HCT116 (cell line): Measurements from ENCODE around the gene GPR107. TPM values are rescaled to one million over a fixed set of nuclear protein-coding genes. Genes with fewer than 3 reads are reported as not detected.

Experiments
- ATAC-seq: fragments of 200-7000 bp; cut with Tn5 transposase; 2 replicates; pipeline ENCODE4 v1.9.1; 2020; ENCODE audit warnings: mild to moderate bottlenecking, moderate library complexity
- BruUV-seq: library from RNA; stranded (reverse); fragments of 400-500 nt; replicated peaks from 2 replicates; lab custom pipeline; 2021; lab: Mats Ljungman, UMichigan
- CTCF ChIA-PET: fragments of 300-600 bp; sonication (Branson Sonifier 250); formaldehyde crosslinking; loops from one replicate; lab custom pipeline; 2021; ENCODE audit warnings: antibody characterized with exemption; lab: Charles Lee
- POLR2A ChIA-PET: fragments of 300-600, 350-600 bp; sonication (Branson Sonifier 250); formaldehyde crosslinking; loops from one replicate; lab custom pipeline; 2021; ENCODE audit warnings: antibody characterized with exemption; lab: Charles Lee
- RAD21 ChIA-PET, 2 experiments: fragments of 300-600 bp; sonication (Branson Sonifier 250); formaldehyde crosslinking; loops; one replicate each; lab custom pipeline; 2023; ENCODE audit warnings: low total read pairs in 2 of 2; ENCODE audit not compliant: uncharacterized antibody in 2 of 2, unreplicated experiment in 2 of 2, low non-redundant PET in 1 of 2; lab: Charles Lee
- DNase-seq: peaks from one replicate; pipeline ENCODE4 v3.0.0-alpha.2; 2010; ENCODE audit warnings: low read depth, low spot score
- H2AFZ ChIP-seq: fragments of 200-600 bp; shearing (Covaris generic), sonication (generic); 2 replicates; pipeline ENCODE4 v1.6.1; 2017; ENCODE audit warnings: low read depth, mixed run types, mixed read lengths, antibody characterized with exemption, low read length; ENCODE audit not compliant: poor library complexity, severe bottlenecking
- H3K27ac ChIP-seq: 2 replicates; pipeline ENCODE4 v1.5.1; 2012; ENCODE audit warnings: low read depth, low read length
- H3K27me3 ChIP-seq: fragments of 200-600 bp; sonication (generic); 2 replicates; pipeline ENCODE4 v1.6.1; 2016; ENCODE audit warnings: mixed run types, low read length, mixed read lengths; ENCODE audit not compliant: insufficient read depth
- H3K36me3 ChIP-seq, 2 experiments: fragments of 200-500 bp in 1 of 2; fragments of 200-600 bp in 1 of 2; sonication (Bioruptor generic) in 1 of 2; sonication (generic) in 1 of 2; 2 replicates each; pipeline versions ENCODE4 v1.5.1 to v1.6.1; 2014 to 2016; ENCODE audit warnings: low read length in 2 of 2, inconsistent platforms in 1 of 2, mixed read lengths in 1 of 2, mixed run types in 1 of 2; ENCODE audit not compliant: insufficient read depth in 2 of 2, control insufficient read depth in 1 of 2
- H3K4me1 ChIP-seq, 2 experiments: fragments of 200-600 bp in 1 of 2; sonication (generic) in 1 of 2; 2 replicates each; pipeline versions ENCODE4 v1.5.1 to v1.6.1; 2012 to 2017; ENCODE audit warnings: low read length in 2 of 2, inconsistent platforms in 1 of 2, mild to moderate bottlenecking in 1 of 2, mixed read lengths in 1 of 2, mixed run types in 1 of 2, moderate library complexity in 1 of 2; ENCODE audit not compliant: insufficient read depth in 2 of 2, control insufficient read depth in 1 of 2
- H3K4me2 ChIP-seq: fragments of 200-600 bp; sonication (generic); 2 replicates; pipeline ENCODE4 v1.6.1; 2017; ENCODE audit warnings: mixed run types, low read length, mixed read lengths
- H3K4me3 ChIP-seq, 2 experiments: fragments of 200-600 bp in 1 of 2; sonication (generic) in 1 of 2; replicated peaks in 1 of 2; 2 replicates each; pipeline ENCODE4 v1.5.1; 2011 to 2016; ENCODE audit warnings: low read length in 2 of 2, control low read depth in 1 of 2, low read depth in 1 of 2, mild to moderate bottlenecking in 1 of 2, mixed read lengths in 1 of 2, mixed run types in 1 of 2
- H3K79me2 ChIP-seq: fragments of 200-600 bp; sonication (generic); 2 replicates; pipeline ENCODE4 v1.6.1; 2017; ENCODE audit warnings: mild to moderate bottlenecking, mixed run types, low read length, moderate library complexity, mixed read lengths; ENCODE audit not compliant: insufficient read depth
- H3K9ac ChIP-seq: fragments of 200-600 bp; sonication (generic); 2 replicates; pipeline ENCODE4 v1.6.1; 2016; ENCODE audit warnings: low read length, mixed read lengths
- H3K9me2 ChIP-seq: fragments of 200-600 bp; sonication (generic), shearing (Covaris generic); 2 replicates; pipeline ENCODE4 v1.6.1; 2017; ENCODE audit warnings: mixed run types, mild to moderate bottlenecking, moderate library complexity; ENCODE audit not compliant: insufficient read depth
- H3K9me3 ChIP-seq, 2 experiments: fragments of 200-500 bp in 1 of 2; fragments of 200-600 bp in 1 of 2; sonication (Bioruptor generic) in 1 of 2; sonication (generic) in 1 of 2; 2 replicates each; pipeline ENCODE4 v1.6.1; 2014 to 2017; ENCODE audit warnings: low read length in 2 of 2, mixed read lengths in 2 of 2, inconsistent platforms in 1 of 2, low read depth in 1 of 2, mild to moderate bottlenecking in 1 of 2, mixed run types in 1 of 2, moderate library complexity in 1 of 2; ENCODE audit not compliant: control insufficient read depth in 1 of 2, insufficient read depth in 1 of 2
- H4K20me1 ChIP-seq: fragments of 200-600 bp; sonication (generic), shearing (Covaris generic); 2 replicates; pipeline ENCODE4 v1.6.1; 2017; ENCODE audit warnings: mixed run types, mild to moderate bottlenecking, moderate library complexity; ENCODE audit not compliant: insufficient read depth
- CBX3 ChIP-seq: IDR thresholded peaks from 2 replicates; pipeline ENCODE4 v1.6.1; 2012; ENCODE audit warnings: low read depth
- CEBPB ChIP-seq: IDR thresholded peaks from 2 replicates; pipeline ENCODE4 v1.6.1; 2012; ENCODE audit warnings: low read depth
- CTCF ChIP-seq, 3 experiments: fragments of 200-600 bp in 1 of 3; sonication (generic) in 1 of 3; IDR thresholded peaks in 2 of 3; conservative IDR thresholded peaks in 1 of 3; 2 replicates each; pipeline ENCODE4 v1.5.1; 2012 to 2017; ENCODE audit warnings: low read depth in 2 of 3, low read length in 2 of 3, antibody characterized with exemption in 1 of 3, borderline replicate concordance in 1 of 3, control low read depth in 1 of 3, mild to moderate bottlenecking in 1 of 3, mixed read lengths in 1 of 3, mixed run types in 1 of 3, moderate library complexity in 1 of 3; ENCODE audit not compliant: insufficient read depth in 1 of 3
- ELF1 ChIP-seq: IDR thresholded peaks from 2 replicates; pipeline ENCODE4 v1.6.1; 2012; ENCODE audit warnings: low read depth, borderline replicate concordance
- EZH2phosphoT487 ChIP-seq: fragments of 200-600 bp; IDR thresholded peaks from 2 replicates; pipeline ENCODE4 v1.6.1; 2018; ENCODE audit warnings: antibody characterized with exemption, borderline replicate concordance
- FOSL1 ChIP-seq: IDR thresholded peaks from 2 replicates; pipeline ENCODE4 v1.6.1; 2012; ENCODE audit warnings: low read depth
- MAX ChIP-seq: IDR thresholded peaks from 2 replicates; pipeline ENCODE4 v1.6.1; 2012
- POLR2A ChIP-seq: IDR thresholded peaks from 2 replicates; pipeline ENCODE4 v1.7.0; 2011; ENCODE audit warnings: borderline replicate concordance; ENCODE audit not compliant: insufficient read depth, insufficient read length; ENCODE audit errors: extremely low read depth
- POLR2AphosphoS5 ChIP-seq: IDR thresholded peaks from 2 replicates; pipeline ENCODE4 v1.6.1; 2011; ENCODE audit warnings: mild to moderate bottlenecking, low read depth, low read length, moderate library complexity
- REST ChIP-seq: IDR thresholded peaks from 2 replicates; pipeline ENCODE4 v1.6.1; 2012; ENCODE audit warnings: low read depth
- TCF7L2 ChIP-seq: IDR thresholded peaks from 2 replicates; pipeline ENCODE4 v1.7.0; 2011; ENCODE audit warnings: borderline replicate concordance, inconsistent platforms; ENCODE audit not compliant: insufficient read depth, insufficient read length; ENCODE audit errors: extremely low read depth
- ZBTB33 ChIP-seq: IDR thresholded peaks from 2 replicates; pipeline ENCODE4 v1.6.1; 2011; ENCODE audit warnings: mild to moderate bottlenecking, low read length, moderate library complexity; ENCODE audit not compliant: insufficient replicate concordance; ENCODE audit errors: extremely low read depth
- ZNF274 ChIP-seq: fragments of 200-500 bp; sonication (Bioruptor generic); IDR thresholded peaks from 2 replicates; pipeline ENCODE4 v1.6.1; 2014; ENCODE audit warnings: mild to moderate bottlenecking, low read depth, low read length, inconsistent platforms
- intact Hi-C: fragments of 100-400 bp; cut with micrococcal nuclease; formaldehyde crosslinking; loops from 2 replicates; pipeline ENCODE4 v1.10.0; 2022
- total RNA-seq: library from RNA; stranded (reverse); gene quantifications from one replicate; pipeline ENCODE4 v1.2.1, GENCODE V29; 2021; ENCODE audit not compliant: unreplicated experiment

The GPR107 gene
- total RNA-seq, 1 experiment from 2014 or later = 32.5 TPM

- Histone ChIP-seq H3K4me1 (no peaks in the 10 kb centered on the region), H3K9ac (no peak overlapping the region), H3K4me2 (no peak overlapping the region), H4K20me1 (no peaks in the 10 kb centered on the region), H3K9me2 (no peaks in the 10 kb centered on the region), H3K9me3 (no peaks in the 10 kb centered on the region), H3K4me3 (no peak overlapping the region), H3K36me3 (peaks cover 4 to 6% of the 10 kb centered on the region in 2 experiments; a peak in 2 of 4 replicates), H3K27me3 (no peaks in the 10 kb centered on the region), H2AFZ (no peak overlapping the region), H3K27ac (no peak overlapping the region), H3K79me2 (no peaks in the 10 kb centered on the region)
- POLR2A ChIA-PET = no interaction called here
- CTCF ChIA-PET = no interaction called here
- intact Hi-C loops = no loop called here
- no peak for DNase-seq
- BruUV-seq = no TSS peak
- RAD21 ChIA-PET = no interaction called here
- no peak for TF ChIP-seq REST
- TF ChIP-seq ZNF274 = no peak
- TF ChIP-seq CBX3 = no peak
- TF ChIP-seq POLR2AphosphoS5 = no peak
- no peak for TF ChIP-seq EZH2phosphoT487
- no peak for TF ChIP-seq POLR2A
- no peak for TF ChIP-seq MAX
- TF ChIP-seq ZBTB33 = no peak
- TF ChIP-seq TCF7L2 = no peak
- TF ChIP-seq CEBPB = no peak
- TF ChIP-seq ELF1 = no peak
- no peak for TF ChIP-seq FOSL1
- TF ChIP-seq CTCF (IDR thresholded peaks at IDR 0.05 in 2 of 3, conservative IDR thresholded peaks at IDR 0.05 in 1 of 3; ENCODE audit: borderline replicate concordance in 1 of 3, insufficient read depth in 1 of 3, low read depth in 2 of 3, low read length in 2 of 3) = no peak
- no peak for ATAC-seq
These were observed 34.3 kb downstream of the GPR107 start for GRCh38 chr9:130088051-130088450.
